Stimulated activated CD8-positive, alpha-beta memory T cell treated with anti-CD3 and anti-CD28 coated beads, Interleukin-4, amount 100 ng/mL, for 4 hours (primary cell): ENCODE results near the gene TAF11L14.
"Not testable (repeated sequence)": the region's sequence is repeated elsewhere in the genome, so short reads cannot be mapped to it uniquely, and the experiment has no call there.

Experiments
- DNase-seq, 2 donors: peaks; one replicate each; pipeline ENCODE4 v3.0.0-alpha.2; 2020; ENCODE audit warnings: low read depth in 2 of 2, low spot score in 1 of 2

Gene TAF11L14

DNA sequence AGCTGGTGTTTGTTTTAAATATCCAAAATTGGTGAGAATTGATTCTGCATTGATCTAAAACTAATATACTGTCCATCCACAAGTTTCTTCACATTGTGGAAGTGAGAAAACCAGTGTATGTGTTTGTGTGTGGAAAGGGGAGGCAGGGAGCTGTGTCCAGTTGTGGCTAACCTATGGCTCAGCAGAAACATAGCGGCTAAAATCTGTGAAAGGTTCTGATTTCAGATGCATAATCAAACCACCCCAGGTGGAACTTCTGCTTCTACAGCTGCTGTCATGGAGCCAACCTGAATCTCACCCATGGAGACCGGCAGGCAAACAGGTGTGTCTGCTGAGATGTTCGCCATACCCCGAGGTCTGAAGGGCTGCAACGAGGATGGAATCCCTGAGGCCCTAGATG, at the start of gene TAF11L14:
Gene TAF11L14 (plus strand): TSS at position 301 of the 400 bp plus-strand sequence.
- DNase-seq, result no peak

- not testable (repeated sequence) for DNase-seq
Observed at GRCh38 chr5:17585658-17586057, 48.6 kb upstream of the TAF11L14 start, which contains the start of gene TAF11L7. TSS of gene TAF11L7 (minus strand) at chr5:17585758.

- DNase-seq, result not testable (repeated sequence)
Observed at GRCh38 chr5:17590860-17591259, 43.4 kb upstream of the TAF11L14 start, which contains the start of gene TAF11L8. TSS of gene TAF11L8 (minus strand) at chr5:17590960.

DNA sequence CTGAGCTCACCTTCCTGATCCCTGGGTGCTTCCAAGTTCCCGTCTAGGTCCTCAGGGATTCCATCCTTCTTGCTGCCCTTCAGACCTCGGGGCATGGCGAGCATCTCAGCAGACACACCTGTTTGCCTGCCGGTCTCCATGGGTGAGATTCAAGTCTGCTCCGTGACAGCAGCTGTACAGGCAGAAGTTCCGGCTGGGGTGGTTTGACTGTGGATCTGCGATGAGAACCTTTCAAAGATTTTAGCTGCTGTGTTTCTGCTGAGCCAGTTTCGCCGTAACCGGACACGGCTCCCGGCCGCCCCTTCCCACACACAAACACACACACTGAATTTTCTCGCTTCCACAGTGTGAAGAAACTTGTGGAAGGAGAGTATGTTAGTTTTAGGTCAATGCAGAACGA, 40.0 kb upstream of the TAF11L14 start, which contains the start of gene TAF11L9:
Gene TAF11L9 (minus strand): TSS at position 140 of the 400 bp plus-strand sequence.
- DNase-seq, result not testable (repeated sequence)

GRCh38 chr5:17597728-17598127, 36.5 kb upstream of the TAF11L14 start, which contains the start of gene TAF11L10:
TSS of gene TAF11L10 (minus strand) at chr5:17597828.
- not testable (repeated sequence) for DNase-seq

DNA sequence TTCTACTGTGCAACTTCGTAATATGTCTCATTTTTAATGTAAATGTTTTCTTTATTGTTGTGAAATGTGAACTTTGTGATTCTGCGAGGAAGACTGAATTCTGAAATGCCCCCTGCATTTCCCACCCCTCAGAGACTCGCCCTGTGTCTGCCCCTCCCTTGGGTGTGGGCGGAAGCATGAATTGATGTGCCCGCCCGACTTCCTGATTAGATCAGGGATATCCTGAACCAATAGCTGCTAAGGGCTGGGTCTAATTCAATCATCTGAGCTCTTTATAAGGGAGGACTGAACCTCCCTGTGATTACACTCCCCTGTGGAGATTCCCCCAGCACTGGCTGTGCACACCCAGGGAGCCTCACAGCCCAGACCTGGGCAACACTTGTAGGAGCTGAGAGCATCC, 30.4 kb upstream of the TAF11L14 start, which contains the start of gene TAF11L11:
Gene TAF11L11 (plus strand): TSS at position 304 of the 400 bp plus-strand sequence.
- not testable (repeated sequence) for DNase-seq

GRCh38 chr5:17604951-17605350, 29.3 kb upstream of the TAF11L14 start:
- DNase-seq, result no peak

DNA sequence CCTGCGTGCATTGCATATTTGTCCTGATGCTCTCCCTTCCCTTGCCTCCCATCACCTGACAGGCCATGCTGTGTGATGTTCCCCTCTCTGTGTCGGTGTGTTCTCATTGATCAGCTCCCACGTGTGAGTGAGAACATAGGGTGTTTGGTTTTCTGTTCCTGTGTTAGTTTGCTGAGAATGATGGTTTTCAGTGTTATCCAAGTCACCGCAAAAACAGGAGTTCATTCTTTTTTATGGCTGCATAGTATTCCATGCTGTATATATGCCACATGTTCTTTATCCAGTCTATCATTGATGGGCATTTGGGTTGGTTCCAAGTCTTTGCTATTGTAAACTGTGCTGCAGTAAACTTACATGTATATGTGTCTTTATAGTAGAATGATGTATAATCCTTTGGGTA, 26.8 kb upstream of the TAF11L14 start:
- DNase-seq, result not testable (repeated sequence)

GRCh38 chr5:17610092-17610491, 24.2 kb upstream of the TAF11L14 start, which contains the start of gene TAF11L12:
TSS of gene TAF11L12 (plus strand) at chr5:17610392.
- not testable (repeated sequence) for DNase-seq

DNA sequence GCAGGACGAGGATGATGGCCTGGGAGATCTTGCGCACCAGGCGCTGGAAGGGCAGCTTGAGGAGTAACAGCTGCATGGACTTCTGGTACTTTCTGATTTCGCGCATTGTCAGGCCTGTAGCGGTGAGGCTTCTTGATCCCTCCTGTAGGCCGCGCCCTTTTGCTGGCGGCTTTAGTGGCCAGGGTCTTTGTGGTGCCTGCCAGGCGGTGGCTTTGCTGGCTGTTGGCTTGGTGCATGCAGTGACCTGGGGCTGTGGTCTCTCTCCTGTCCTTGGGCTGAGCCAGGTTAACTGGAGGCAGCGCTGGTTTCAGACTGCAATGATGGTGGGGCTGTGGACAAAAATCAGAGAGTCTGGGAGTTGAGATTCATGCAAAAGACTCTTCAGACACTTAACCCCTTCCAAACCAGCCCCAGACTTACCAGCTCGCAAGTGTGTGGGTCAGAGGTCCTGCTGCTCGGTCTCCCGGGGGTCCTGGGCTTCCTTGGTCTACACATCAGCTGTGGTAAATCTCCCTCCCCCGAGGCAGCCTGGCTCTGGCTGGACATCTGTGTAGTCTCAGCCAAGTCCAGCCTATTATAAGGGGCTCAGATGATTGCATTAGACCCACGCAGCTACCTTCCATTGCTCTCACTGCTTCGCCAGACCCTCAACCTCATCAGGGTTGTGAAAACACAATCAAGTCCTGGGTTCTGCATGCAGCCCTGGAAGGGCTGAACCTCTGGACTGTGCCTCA, 19.2 kb upstream of the TAF11L14 start:
- no peak for DNase-seq

- no peak for DNase-seq
Observed at GRCh38 chr5:17619354-17619753, 14.9 kb upstream of the TAF11L14 start.

DNA sequence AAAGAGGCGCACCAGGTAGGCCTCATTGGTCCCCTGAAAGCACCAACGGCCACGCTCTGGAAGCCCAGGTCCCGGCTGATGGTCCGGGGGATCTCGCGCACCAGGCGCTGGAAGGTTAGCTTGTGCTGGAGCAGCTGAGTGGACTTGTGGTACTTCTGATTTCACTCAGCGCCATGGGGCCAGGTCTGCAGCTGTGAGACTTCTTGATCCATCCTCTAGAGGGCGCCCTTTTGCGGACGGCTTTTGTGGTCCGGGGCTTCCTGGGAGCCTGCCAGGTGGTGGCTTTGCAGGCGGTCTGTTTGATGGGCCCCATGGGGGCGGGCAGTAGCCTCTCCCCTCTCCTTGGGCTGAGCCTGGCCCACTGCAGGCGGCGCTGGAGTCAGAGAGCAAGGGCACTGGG, 13.6 kb upstream of the TAF11L14 start:
- no peak for DNase-seq

GRCh38 chr5:17625686-17626085, 8.6 kb upstream of the TAF11L14 start:
- no peak for DNase-seq

- DNase-seq, result not testable (repeated sequence)
Observed at GRCh38 chr5:17631788-17632187, 2.5 kb upstream of the TAF11L14 start, which contains the start of gene TAF11L13. TSS of gene TAF11L13 (plus strand) at chr5:17632088.

DNA sequence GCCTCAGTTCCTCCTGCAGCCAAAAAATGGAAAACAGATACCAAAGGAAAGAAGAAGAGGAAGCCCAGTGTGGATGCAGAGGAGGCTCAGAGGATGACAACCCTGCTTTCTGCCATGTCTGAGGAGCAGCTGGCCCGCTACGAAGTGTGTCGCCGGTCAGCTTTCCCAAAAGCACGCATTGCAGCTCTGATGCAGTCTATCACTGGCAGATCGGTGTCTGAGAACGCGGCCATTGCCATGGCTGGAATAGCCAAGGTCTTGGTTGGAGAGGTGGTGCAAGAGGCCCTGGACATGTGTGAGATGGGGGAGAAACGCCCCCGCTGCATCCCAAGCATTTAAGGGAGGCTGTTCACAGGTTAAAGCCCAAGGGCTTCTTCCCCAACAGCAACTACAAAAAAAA, 15.0 kb downstream of the TAF11L14 start:
- DNase-seq, result not testable (repeated sequence)

GRCh38 chr5:17655201-17655759, 21.0 kb downstream of the TAF11L14 start:
- DNase-seq, result not testable (repeated sequence)

- no peak for DNase-seq
Observed at GRCh38 chr5:17655921-17656320, 21.7 kb downstream of the TAF11L14 start.

DNA sequence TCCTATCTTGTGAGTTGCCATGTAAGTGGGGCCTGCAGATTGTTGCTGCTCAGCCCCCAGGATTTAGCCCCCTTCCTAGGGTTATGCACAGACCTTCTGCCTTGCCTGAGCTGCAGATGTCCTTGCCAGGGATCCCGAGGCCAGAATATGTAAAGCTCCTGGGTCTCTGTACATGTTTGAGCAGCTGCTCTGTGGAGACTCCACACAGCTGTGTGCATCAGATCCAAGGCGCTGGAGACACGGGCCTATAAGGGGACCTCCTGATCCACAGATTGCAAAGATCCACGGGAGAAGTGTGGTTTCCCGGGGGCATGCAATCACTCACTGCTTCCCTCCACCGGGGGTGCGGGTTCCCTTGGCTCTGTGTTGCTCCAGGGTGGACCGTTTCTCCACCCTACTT, 28.9 kb downstream of the TAF11L14 start:
- DNase-seq, result no peak

- no peak for DNase-seq
Observed at GRCh38 chr5:17665836-17666235, 31.6 kb downstream of the TAF11L14 start.

DNA sequence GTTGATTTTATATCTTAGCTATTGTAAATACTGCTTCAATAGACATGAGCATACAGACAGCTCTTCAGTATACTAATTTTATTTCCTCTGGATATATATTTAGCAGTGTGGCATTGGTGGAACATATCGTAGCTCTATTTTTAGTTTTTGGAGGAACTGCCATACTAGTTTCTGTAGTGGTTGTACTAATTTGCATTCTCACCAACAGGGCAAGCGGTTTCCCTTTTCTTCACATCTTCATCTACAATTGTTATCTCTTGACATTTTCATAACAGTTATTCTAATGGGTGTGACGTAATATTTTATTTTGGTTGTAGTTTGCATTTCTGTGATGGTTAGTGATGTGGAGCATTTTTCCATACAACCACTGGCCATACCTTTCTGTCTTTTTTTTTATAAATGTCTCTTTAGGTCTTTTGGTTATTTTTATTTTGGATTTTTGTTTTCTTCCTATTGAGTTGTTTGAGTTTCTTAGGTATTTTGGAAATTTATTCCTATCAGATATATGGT, 32.5 kb downstream of the TAF11L14 start:
- DNase-seq, result no peak

GRCh38 chr5:17670353-17670752, 36.1 kb downstream of the TAF11L14 start:
- DNase-seq, result no peak
